HepG2 (cell line): ENCODE measurements around the gene PKIB. TPM values are rescaled to one million over a fixed set of nuclear protein-coding genes. Genes with fewer than 3 reads are reported as not detected.

Source experiments
- BHLHE40 ChIP-seq: IDR thresholded peaks from 2 replicates; pipeline ENCODE4 v1.6.1; 2011; ENCODE audit warnings: low read length, improper control_type of control experiment
- GZF1 ChIP-seq: sonication (generic); formaldehyde crosslinking; IDR thresholded peaks from 2 replicates; pipeline ENCODE4 v1.5.1; 2020; ENCODE audit warnings: mild to moderate bottlenecking, missing genetic modification reagents
- HMGXB4 ChIP-seq, 2 experiments: sonication (generic) in 1 of 2; formaldehyde crosslinking in 1 of 2; IDR thresholded peaks; 2 replicates each; pipeline versions ENCODE4 v1.4.0 to v1.6.1; 2018 to 2020; ENCODE audit warnings: missing genetic modification reagents in 2 of 2, borderline replicate concordance in 1 of 2, low read depth in 1 of 2, mild to moderate bottlenecking in 1 of 2, missing biosample characterization in 1 of 2
- HNRNPL ChIP-seq: fragments of 200-400 bp; formaldehyde crosslinking; IDR thresholded peaks from 2 replicates; pipeline ENCODE4 v1.6.1; 2017; ENCODE audit warnings: mild to moderate bottlenecking, low read depth, low read length
- HNRNPLL ChIP-seq: fragments of 200-400 bp; formaldehyde crosslinking; IDR thresholded peaks from 2 replicates; pipeline ENCODE4 v1.6.1; 2017; ENCODE audit warnings: mild to moderate bottlenecking, low read depth, low read length; ENCODE audit not compliant: poor library complexity, severe bottlenecking
- MEF2D ChIP-seq: sonication (generic); formaldehyde crosslinking; IDR thresholded peaks from 2 replicates; pipeline ENCODE4 v1.5.1; 2020; ENCODE audit warnings: mild to moderate bottlenecking, missing genetic modification reagents
- MTF1 ChIP-seq: sonication (generic); formaldehyde crosslinking; IDR thresholded peaks from 2 replicates; pipeline ENCODE4 v1.5.0; 2020; ENCODE audit warnings: missing genetic modification reagents
- NONO ChIP-seq, 2 experiments: fragments of 450-650 bp in 1 of 2; sonication (generic) in 1 of 2; formaldehyde crosslinking in 1 of 2; IDR thresholded peaks in 1 of 2; conservative IDR thresholded peaks in 1 of 2; 2 replicates each; pipeline versions ENCODE4 v1.6.1 to v1.8.0; 2017 to 2022; ENCODE audit warnings: mild to moderate bottlenecking in 1 of 2, missing genetic modification reagents in 1 of 2, moderate library complexity in 1 of 2
- PHF21A ChIP-seq: sonication (generic); formaldehyde crosslinking; IDR thresholded peaks from 2 replicates; pipeline ENCODE4 v1.5.0; 2020; ENCODE audit warnings: mild to moderate bottlenecking, missing genetic modification reagents
- POLR2G ChIP-seq: fragments of 200-400 bp; formaldehyde crosslinking; IDR thresholded peaks from 2 replicates; pipeline ENCODE4 v1.6.1; 2018; ENCODE audit warnings: mild to moderate bottlenecking, low read depth, low read length, moderate library complexity
- RFX3 ChIP-seq: IDR thresholded peaks from 2 replicates; pipeline ENCODE4 v1.6.1; 2016; ENCODE audit warnings: missing biosample characterization, missing genetic modification reagents
- SIX1 ChIP-seq: sonication (generic); formaldehyde crosslinking; IDR thresholded peaks from 2 replicates; pipeline ENCODE4 v1.4.0; 2020; ENCODE audit warnings: missing genetic modification reagents, borderline replicate concordance
- SKIL ChIP-seq: sonication (generic); formaldehyde crosslinking; IDR thresholded peaks from 2 replicates; pipeline ENCODE4 v1.8.0; 2022; ENCODE audit warnings: missing genetic modification reagents, mild to moderate bottlenecking, moderate library complexity, borderline replicate concordance
- SNAI1 ChIP-seq: sonication (generic); formaldehyde crosslinking; IDR thresholded peaks from 2 replicates; pipeline ENCODE4 v1.5.0; 2020; ENCODE audit warnings: mild to moderate bottlenecking, missing genetic modification reagents, borderline replicate concordance
- TERF1 ChIP-seq: sonication (generic); formaldehyde crosslinking; IDR thresholded peaks from 2 replicates; pipeline ENCODE4 v1.8.0; 2022; ENCODE audit warnings: mild to moderate bottlenecking, missing genetic modification reagents, moderate library complexity
- ZC3H13 ChIP-seq: sonication (generic); formaldehyde crosslinking; IDR thresholded peaks from 2 replicates; pipeline ENCODE4 v1.8.1; 2023; ENCODE audit warnings: mild to moderate bottlenecking, missing genetic modification reagents, moderate library complexity
- ZFAT ChIP-seq: sonication (generic); formaldehyde crosslinking; conservative IDR thresholded peaks from 2 replicates; pipeline ENCODE4 v1.8.1; 2023; ENCODE audit warnings: missing genetic modification reagents, inconsistent platforms
- ZNF232 ChIP-seq: sonication (generic); formaldehyde crosslinking; IDR thresholded peaks from 2 replicates; pipeline ENCODE4 v1.4.0; 2020; ENCODE audit warnings: missing genetic modification reagents, borderline replicate concordance
- ZNF235 ChIP-seq: sonication (generic); formaldehyde crosslinking; IDR thresholded peaks from 2 replicates; pipeline ENCODE4 v1.8.1; 2023; ENCODE audit warnings: mild to moderate bottlenecking, missing genetic modification reagents, borderline replicate concordance
- ZNF317 ChIP-seq: sonication (generic); formaldehyde crosslinking; IDR thresholded peaks from 2 replicates; pipeline ENCODE4 v1.5.0; 2020; ENCODE audit warnings: mild to moderate bottlenecking, missing genetic modification reagents
- ZNF576 ChIP-seq: sonication (generic); formaldehyde crosslinking; IDR thresholded peaks from 2 replicates; pipeline ENCODE4 v1.4.0; 2020; ENCODE audit warnings: mild to moderate bottlenecking, missing genetic modification reagents
- ZNF670 ChIP-seq: sonication (generic); formaldehyde crosslinking; IDR thresholded peaks from 2 replicates; pipeline ENCODE4 v1.8.0; 2022; ENCODE audit warnings: mild to moderate bottlenecking, missing genetic modification reagents, borderline replicate concordance
- ZNF883 ChIP-seq: sonication (generic); formaldehyde crosslinking; IDR thresholded peaks from 2 replicates; pipeline ENCODE4 v1.5.1; 2020; ENCODE audit warnings: mild to moderate bottlenecking, missing genetic modification reagents; ENCODE audit errors: not compliant biosample characterization
- polyA plus RNA-seq, 8 experiments: library from polyadenylated mRNA; depleted of rRNA in 3 of 8; stranded (reverse) in 7 of 8; unstranded in 1 of 8; fragments of >200 nt; fragmentation: Illumina TruSeq in 4 of 8; extraction: Trizol in 4 of 8; gene quantifications; 2 replicates each; pipeline versions ENCODE4 v1.2.1 to v1.2.3, GENCODE V29; 2011 to 2016; ENCODE audit warnings: low read depth in 4 of 8, missing spikeins in 1 of 8, mixed read lengths in 1 of 8; ENCODE audit not compliant: insufficient read depth in 1 of 8
- total RNA-seq, 5 experiments: library from RNA; depleted of rRNA; stranded (reverse); fragments of >200 nt; fragmentation: Illumina TruSeq; extraction: Trizol; gene quantifications; 2 replicates each; pipeline ENCODE4 v1.2.3, GENCODE V29; 2016; ENCODE audit warnings: low read depth in 1 of 5

The PKIB gene
- total and polyA plus RNA-seq, 2 of the 13 experiments (the other 11 are each of a cell fraction or from before 2014, with no cell fraction given), result 1.4 to 1.5 TPM

GRCh38 chr6:122609881-122610689, at the start of gene PKIB (continued):
- TF ChIP-seq SKIL (CRISPR knock-in tag), result no peak
- no peak for TF ChIP-seq ZNF235
- no peak for TF ChIP-seq NONO (IDR thresholded peaks at IDR 0.05)
- TF ChIP-seq NONO (CRISPR knock-in tag; conservative IDR thresholded peaks at IDR 0.05), result peak; percentile 40
- no peak for TF ChIP-seq SNAI1 (CRISPR knock-in tag)
- peak; percentile 43; the same call in 1 of the 2 replicates for TF ChIP-seq PHF21A (CRISPR knock-in tag)
- peak; percentile 79 to 92 for TF ChIP-seq HMGXB4 (CRISPR knock-in tag; IDR thresholded peaks at IDR 0.05; ENCODE audit: borderline replicate concordance in 1 of 2, low read depth in 1 of 2)
- TF ChIP-seq ZFAT (CRISPR knock-in tag), result no peak
- no peak for TF ChIP-seq SIX1 (CRISPR knock-in tag)
- TF ChIP-seq ZNF576, result 0 out of 2 replicates have a peak, but pooled peaks have one; percentile 45
- peak; percentile 66 for TF ChIP-seq BHLHE40
- TF ChIP-seq GZF1 (CRISPR knock-in tag), result no peak
- no peak for TF ChIP-seq TERF1 (CRISPR knock-in tag)
- 0 out of 2 replicates have a peak, but pooled peaks have one; percentile 26 for TF ChIP-seq ZNF232 (CRISPR knock-in tag)
- TF ChIP-seq MTF1, result no peak
- TF ChIP-seq ZC3H13 (CRISPR knock-in tag), result no peak
- TF ChIP-seq ZNF883 (CRISPR knock-in tag), result peak; percentile 93
- no peak for TF ChIP-seq MEF2D
- TF ChIP-seq RFX3 (CRISPR knock-in tag), result no peak
- peak; percentile 55; the same call in 1 of the 2 replicates for TF ChIP-seq ZNF670 (CRISPR knock-in tag)
- no peak for TF ChIP-seq ZNF317 (CRISPR knock-in tag)
- peak; percentile 62; the same call in 1 of the 2 replicates for TF ChIP-seq HNRNPL
- peak; percentile 84 for TF ChIP-seq HNRNPLL
- TF ChIP-seq POLR2G, result no peak
